HG03064 (cell line): ENCODE results near the gene COL15A1.

ENCODE experiments used
- ATAC-seq: cut with Tn5 transposase; IDR thresholded peaks from one replicate; pipeline ENCODE4 v1.9.1; 2021; ENCODE audit warnings: low read depth; ENCODE audit not compliant: unreplicated experiment

COL15A1 gene

GRCh38 chr9:98944057-98944733 lies 488 bp downstream of the COL15A1 start:
- no peak for ATAC-seq

GRCh38 chr9:98944734-98945074 lies 997 bp downstream of the COL15A1 start:
- no peak for ATAC-seq

DNA sequence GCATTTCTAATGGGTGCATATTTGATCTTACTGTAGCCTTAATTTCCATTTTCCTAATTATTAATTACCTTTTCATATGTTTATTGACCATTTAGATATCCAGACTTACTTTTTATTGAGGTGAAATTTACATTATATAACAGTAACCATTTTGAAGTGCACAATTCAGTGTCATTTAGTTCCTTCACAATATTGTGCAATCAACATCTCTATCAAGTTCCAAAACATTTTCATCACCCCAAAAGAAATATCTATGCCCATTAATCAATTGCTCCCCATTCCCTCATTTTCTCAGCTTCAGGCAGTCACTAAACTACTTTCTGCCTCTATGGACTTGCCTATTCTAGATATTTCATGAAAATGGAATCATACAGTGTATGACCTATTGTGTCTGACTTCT lies 5.9 kb downstream of the COL15A1 start:
- ATAC-seq: no peak

GRCh38 chr9:98950262-98950661 lies 6.6 kb downstream of the COL15A1 start:
- ATAC-seq: no peak

GRCh38 chr9:98951967-98952366 lies 8.3 kb downstream of the COL15A1 start:
- ATAC-seq: no peak

DNA sequence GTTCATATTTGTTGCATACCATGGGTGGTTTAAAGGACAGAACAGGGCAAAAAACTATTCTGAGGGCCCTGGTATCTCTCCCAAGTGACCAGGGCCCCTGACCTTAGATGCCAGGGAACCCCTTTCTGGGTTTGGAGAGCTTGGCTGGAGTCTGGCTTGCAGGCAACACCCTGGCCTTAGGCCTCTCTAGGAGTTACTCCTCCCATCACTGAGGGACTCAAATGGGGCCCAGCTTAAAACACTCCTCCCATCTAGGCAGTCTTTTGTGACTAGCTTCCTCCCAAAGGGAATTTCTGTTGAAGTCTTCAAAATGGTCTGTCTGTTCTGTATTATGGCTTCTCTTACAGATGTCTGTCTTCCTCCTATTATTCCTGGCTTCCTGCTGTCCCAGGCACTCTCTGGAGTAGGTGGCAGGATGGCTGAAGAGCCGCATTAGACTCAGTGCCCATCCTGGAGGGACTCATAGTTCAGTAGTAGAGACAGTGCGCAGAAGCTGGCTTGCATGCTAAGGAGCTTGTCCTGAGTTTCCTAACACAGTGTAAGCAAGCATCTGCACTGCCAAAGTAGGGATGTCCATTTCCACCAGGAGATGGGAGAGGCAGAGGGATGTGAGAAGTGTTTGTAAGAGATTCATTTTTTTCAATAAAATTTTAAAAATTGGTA lies 10.0 kb downstream of the COL15A1 start:
- no peak for ATAC-seq

DNA sequence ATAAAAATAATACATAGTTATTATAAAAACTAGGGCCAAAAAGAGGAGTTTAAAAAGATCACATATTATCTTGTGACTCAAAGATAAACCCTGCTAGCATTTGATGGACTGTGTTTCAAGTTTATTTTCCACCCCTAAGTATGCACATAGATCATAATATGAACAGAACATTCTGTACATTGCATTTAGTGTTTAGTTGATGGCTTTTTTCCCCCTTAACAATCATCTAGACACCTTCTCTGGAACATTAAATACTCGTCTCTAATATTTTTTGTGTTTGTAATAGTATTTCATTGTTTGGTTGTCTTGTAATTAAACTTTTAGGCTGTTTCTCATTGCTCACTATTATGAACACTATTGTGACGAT lies 10.5 kb downstream of the COL15A1 start:
- no peak for ATAC-seq

- ATAC-seq: no peak
These were observed 11.6 kb downstream of the COL15A1 start for GRCh38 chr9:98955259-98955658.

- no peak for ATAC-seq
These were observed 14.1 kb downstream of the COL15A1 start for GRCh38 chr9:98957826-98958225.

GRCh38 chr9:98958271-98958984 lies 14.7 kb downstream of the COL15A1 start:
- ATAC-seq: no peak

- no peak for ATAC-seq
These were observed 16.7 kb downstream of the COL15A1 start for GRCh38 chr9:98960409-98960808.

GRCh38 chr9:98961513-98962180 lies 17.9 kb downstream of the COL15A1 start:
- ATAC-seq: no peak

DNA sequence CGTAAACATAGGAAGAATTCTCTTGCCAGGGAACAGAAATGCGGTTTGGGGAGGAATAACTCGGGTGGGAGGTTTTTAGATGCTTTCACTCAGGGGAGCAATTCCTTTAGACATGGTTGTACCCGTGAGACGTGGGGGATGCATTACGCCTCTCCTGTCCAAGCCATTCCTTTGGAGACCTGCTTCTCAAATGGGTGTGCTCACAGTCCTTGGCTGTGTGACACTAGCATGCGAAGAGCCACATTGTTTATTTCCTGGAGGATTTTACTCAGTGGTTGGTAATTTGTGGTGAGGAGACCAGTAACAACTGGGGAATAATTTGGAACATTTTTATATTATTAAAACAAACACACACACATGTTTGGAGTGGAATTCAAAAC lies 18.5 kb downstream of the COL15A1 start:
- no peak for ATAC-seq

DNA sequence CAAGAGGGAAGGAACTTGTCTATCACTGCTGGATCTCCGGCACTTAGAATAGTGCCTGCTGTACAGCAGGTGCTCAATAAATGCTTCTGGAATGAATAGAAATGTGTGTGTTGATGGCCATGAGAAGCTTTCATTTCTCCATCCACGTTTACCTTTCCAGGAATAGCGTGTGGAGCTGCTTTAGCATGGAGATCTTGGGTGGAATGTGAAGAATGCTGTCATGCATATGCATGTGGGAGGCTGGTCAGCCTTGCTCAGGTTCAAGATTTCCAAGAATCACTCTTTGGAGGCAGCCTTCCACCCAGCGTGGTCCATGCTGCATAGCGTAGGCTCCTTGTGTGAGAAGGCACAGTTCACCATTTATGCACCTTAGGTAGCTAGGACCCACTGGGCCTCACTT lies 19.2 kb downstream of the COL15A1 start:
- ATAC-seq: no peak

GRCh38 chr9:98964201-98964600 lies 20.5 kb downstream of the COL15A1 start:
- no peak for ATAC-seq

- ATAC-seq: no peak
These were observed 21.2 kb downstream of the COL15A1 start for GRCh38 chr9:98964911-98965336.

- ATAC-seq: no peak
These were observed 23.0 kb downstream of the COL15A1 start for GRCh38 chr9:98966676-98967075.

- no peak for ATAC-seq
These were observed 23.6 kb downstream of the COL15A1 start for GRCh38 chr9:98967257-98967656.

DNA sequence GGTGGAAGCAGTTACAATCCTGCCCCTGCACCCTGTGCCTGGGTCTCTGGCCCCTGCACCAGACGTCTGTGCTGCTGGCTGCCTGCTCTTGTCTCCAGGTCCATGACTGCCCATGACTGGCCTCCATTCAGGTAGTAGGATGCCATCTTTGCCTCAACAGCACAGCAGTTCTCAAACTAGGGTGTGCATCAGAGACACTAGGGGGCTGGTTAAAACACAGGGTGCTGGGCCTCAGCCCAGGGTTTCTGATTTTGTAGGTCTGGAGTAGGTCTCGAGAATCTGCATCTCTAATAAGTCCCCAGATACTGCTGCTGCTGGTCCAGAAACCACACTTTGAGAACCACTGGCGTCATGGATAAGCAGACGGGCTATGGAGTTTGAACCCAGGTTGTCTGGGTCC lies 24.0 kb downstream of the COL15A1 start:
- ATAC-seq: no peak

DNA sequence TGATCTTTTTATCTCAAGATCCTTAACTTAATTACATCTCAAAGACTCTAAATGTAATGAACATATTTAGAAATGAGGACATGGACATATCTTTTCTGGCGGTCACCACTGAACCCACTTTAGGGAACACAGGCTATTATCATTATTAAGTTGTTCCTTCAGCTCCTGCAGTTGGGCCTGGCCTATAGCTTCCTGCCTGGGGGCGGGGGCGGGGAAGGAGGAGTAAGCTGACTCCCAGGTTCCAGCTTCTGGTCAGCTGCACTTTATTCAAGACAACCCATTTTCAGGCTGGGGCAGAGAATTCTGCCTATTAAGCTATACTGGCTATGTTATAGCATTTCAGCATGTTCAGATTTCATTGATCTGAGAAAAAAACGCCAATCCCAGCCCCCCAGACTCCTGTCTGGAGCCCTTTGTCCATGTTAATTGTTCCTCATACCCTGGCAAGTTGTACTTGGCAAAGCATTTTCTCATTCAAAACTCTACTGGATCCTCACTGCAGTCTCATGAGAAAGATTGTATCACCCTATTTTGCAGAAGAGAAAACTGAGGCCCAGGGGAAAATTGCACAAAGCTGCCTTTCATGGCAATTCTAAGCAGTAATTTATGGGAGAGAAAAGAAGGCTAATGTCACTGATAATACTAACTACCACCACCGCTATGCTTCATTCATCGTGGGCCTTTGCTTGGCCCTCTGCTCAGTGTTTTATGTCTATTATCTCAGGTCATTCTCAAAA lies 25.1 kb downstream of the COL15A1 start:
- ATAC-seq: no peak

DNA sequence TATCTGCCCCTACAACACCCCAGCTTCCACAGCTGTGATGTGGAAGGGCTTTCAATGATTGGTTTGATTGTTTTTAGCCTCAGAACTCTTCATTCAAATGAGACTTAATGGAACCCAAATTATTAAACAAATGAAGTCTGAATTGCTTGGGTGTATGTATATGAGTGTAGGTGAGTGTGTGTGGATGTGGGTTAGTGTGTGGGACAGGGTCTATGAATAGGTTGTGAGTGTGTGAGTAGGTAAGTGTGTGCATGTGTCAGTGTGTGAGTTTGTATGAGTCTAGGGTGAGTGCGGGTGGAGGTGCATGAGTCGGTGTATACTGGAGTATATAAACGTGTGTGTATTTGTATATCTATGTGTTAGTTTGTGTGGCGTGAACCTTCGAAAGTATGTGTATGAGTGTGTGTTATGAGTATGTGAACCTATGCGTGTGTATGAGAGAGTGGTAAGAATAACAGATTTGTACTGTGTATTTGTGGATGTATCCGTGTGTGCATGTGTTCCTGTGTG lies 26.9 kb downstream of the COL15A1 start:
- no peak for ATAC-seq
